Activated CD8-positive, alpha-beta memory T cell treated with anti-CD3 and anti-CD28 coated beads, Interleukin-2, amount 50 U/mL, for 24 hours (primary cell): ENCODE results near the gene GOSR1.
"Not testable (repeated sequence)": the region's sequence is repeated elsewhere in the genome, so short reads cannot be mapped to it uniquely, and the experiment has no call there.

Experiments
- DNase-seq: peaks from one replicate; pipeline ENCODE4 v3.0.0-alpha.2; 2020; ENCODE audit errors: extremely low read depth

Gene GOSR1

DNA sequence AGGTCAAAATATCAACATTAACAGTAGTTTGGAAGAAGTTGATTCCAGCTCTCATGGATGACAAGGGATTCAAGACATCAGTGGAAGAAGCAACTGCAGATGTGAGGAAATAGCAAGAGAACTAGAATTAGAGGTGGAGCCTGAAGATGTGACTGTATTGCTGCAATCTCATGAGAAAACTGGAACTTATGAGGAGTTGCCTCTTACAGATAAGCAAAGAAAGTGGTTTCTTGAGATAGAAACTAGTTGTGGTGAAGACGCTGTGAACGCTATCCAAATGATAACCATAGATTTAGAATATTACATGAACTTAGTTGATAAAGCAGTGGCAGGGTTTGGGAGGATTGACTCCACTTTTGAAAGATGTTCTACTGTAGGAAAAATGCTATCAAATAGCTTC lies 67.8 kb downstream of the GOSR1 start:
- no peak for DNase-seq

DNA sequence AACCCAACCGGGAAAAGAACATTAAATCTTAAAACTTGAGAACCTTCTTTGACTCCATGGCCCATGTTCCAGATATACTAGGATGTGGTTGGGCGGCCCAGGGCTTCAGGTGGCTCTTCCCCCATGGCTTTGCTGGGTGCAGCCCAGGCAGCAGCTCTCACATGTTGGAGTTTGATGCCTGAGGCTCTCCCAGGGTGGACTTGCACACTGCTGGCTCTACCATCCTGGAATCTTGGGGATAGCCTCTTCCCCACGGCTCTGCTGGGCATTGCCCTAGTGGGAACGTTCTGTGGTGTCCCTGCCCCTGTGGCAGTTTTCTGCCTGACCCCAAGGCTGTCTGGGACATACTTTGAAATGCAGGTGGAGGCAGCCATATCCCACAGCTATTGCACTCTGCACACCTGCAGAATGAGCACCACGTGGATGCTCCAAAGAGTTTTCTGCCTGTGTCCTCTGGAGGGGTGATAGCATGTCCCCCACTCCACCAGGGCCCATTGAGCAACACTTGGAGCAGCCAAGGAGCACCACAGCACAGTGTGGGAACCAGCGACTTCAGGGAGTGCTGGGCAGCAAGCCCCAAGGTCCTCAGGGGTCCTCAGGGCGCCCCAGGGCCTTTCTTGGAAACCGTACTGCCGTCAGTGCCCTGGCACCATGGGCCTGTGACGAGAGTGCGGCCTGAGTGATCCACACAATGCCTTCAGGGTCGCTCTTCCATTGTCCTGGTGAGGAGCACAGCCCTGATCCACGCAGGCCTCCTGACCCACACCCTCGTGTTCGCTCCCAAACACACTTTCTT lies 70.8 kb downstream of the GOSR1 start:
- no peak for DNase-seq

DNA sequence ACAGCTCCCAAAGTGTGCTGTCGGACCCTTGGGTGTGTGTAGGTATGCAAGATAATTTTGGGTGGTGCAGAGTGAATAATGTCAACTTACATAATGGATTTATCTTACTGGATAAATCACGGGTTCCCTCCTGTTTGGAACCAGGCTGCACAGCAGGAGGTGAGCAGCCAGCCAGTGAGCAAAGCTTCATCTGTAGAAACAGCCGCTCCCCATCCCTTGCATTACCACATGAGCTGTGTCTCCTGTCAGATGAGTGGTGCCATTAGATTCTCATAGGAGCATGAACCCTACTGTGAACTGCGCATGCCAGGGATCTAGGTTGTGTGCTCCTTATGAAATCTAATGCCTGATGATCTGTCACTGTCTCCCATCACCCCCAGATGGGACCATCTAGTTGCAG lies 72.0 kb downstream of the GOSR1 start:
- not testable (repeated sequence) for DNase-seq

DNA sequence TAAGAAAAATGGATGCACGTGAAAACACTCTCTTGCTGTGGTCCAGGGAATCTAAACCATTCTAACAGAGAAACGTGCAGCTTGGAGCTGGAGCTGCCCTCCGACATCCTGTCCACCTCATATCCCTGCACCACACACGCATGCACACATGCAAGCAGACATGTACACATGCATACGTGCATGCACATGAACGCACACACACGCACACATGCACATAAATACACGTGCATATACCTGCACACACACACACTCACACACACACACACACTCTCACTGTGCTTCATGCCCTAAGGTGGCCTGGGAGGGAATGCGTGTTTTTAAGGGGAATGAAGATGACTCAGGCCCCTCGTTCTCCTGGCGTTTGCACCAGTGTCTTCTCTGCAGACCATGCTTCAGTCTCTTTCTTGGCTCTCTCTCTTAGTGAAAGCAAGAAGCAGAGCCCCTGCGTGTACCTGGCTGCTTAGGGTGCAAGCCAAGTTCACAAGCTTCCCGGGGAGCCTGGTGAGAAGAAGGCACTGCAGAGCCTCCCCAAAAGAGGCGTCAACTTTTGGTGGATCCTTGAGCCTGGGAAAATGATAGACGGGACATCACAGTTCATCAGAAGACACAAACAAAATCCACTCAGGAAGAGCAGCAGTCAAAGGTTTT lies 72.8 kb downstream of the GOSR1 start:
- DNase-seq, result no peak

DNA sequence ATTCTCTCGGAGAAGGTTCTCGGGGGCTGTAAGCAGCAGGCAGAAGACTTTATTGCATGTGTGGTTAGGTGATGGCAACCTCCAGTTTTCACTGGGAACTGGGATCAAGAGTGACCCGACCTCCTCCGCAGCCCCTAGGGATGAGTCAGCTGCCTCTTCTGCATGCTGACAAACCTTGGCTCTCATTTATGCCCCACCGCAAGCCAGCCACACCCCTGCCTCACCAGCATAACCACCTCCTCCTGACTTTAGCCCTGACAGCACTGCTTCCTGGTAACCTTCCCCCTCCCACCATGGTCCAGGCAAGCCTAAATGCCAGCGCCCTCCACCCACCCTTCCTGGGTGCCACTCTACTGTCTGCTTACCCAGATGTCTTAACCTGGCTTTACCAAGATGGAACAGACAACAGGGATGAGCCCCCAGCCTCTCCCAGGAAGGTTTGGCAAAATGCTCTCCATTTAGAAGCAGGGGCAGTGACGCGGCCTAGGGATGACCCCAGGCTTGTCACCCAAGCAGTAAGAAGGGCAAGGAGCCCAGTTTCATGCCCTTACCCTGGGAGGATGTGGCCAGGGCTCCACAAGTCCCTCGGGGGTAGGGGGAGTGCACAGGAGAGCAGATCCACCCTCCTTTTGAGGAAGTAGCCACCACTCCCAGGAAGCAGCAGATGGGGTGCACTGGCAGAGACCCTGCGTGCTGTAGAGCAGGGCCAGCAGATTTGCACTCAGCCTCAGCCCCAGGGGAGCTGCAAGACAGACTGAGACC lies 73.5 kb downstream of the GOSR1 start:
- no peak for DNase-seq

DNA sequence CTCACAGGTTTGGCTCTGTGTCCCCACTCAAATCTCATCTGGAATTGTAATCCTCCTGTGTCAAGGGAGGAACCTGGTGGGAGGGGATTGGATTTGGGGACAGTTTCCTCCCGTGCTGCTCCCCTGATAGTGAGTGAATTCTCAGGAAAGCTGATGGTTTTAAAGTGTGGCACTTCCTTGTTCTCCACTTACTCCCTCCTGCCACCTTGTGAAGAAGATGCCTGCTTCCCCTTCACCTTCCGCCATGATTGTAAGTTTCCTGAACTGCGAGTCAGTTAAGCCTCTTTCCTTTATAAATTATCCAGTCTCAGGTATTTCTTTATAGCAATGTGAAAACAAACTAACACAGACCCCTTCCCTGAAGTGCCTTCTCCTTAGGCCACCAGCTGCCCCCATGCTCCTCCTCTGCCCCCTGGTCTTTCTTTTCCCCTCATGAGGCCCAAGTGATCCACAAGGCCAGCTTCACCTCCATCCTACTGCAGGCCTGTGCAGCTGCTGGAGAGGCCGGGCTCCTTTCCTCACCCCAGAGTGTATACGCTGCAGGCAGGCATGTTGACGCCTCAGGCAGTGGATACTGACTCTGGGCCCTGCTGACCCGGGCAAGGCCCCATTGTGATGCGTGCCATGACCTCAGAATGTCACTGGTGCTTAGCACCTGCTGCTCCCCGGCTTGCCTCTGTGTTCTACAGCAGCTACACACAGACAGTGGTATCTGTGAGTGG lies 74.2 kb downstream of the GOSR1 start:
- not testable (repeated sequence) for DNase-seq

DNA sequence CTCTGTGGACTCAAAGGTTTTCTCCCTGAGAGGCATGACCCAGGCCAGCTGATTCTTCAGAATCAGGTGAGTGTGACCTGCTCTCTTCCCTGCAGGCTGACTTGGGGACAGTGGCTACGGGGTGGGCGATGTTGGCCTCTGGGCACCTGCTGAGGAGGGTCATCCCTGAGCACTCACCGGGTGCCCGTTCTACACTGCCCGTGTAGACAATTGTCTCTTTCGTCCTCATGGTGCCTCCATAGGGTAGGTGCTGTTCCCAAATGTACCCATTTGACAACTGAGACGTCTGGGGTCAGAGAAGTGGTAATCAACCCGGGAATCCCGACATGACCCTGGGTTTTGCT lies 74.8 kb downstream of the GOSR1 start:
- DNase-seq, result no peak

DNA sequence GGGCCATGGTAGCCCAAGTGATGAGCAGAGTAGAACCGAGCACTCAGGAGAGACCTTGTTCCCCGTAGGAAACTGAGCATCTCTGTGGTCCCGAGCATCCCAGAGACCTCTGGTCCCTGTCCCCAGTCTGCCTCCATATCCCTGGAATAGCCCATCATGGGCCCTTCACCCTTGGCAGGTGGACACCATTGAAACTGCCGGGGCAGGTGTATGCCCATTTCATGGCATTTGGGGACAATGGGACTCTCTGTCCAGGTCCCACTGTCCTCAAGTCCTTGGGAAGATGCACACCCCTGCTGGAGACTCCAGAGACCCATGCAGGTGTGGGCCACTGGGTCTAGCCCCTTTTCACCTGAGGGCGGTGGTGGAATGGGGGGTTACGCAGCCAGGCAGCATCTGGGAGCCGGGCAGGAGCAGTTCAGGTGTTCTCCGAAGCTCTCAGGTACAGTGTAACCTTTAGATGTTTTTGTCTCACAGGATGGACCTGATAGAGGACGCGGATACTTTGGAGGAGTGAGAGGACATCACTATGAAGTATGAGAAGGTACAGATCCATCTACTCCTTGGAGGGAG lies 75.9 kb downstream of the GOSR1 start:
- DNase-seq, result no peak

DNA sequence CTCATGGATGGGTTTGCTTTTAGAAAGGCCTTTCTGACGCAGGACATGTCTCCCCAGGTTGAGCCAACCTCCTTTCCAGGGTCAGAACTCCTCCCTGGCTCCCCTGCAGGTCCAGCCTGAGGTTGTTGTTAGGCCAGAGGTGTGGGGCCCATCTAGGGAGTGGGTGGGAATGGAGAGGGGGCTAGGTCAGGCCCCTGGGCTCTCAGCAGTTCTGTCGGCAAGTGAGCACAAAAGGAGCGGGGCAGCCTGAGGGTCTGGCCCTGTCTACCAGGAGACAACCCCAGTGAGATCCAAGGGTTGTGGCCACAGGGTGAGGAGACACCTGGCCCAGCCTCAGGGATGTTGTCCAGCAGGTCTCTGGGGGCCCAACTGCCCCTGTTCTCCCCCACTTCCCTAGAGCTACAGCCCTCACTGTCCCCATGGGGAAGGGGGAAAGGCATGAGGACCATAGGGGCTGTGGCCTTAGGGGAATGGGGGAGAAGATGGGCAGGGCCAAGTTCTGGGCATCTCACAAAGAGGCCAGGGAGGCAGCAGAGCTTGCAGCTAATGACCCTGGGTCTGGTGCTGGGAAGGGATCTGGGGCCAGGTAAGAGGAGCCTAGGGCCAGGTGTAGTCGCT lies 76.7 kb downstream of the GOSR1 start:
- not testable (repeated sequence) for DNase-seq

DNA sequence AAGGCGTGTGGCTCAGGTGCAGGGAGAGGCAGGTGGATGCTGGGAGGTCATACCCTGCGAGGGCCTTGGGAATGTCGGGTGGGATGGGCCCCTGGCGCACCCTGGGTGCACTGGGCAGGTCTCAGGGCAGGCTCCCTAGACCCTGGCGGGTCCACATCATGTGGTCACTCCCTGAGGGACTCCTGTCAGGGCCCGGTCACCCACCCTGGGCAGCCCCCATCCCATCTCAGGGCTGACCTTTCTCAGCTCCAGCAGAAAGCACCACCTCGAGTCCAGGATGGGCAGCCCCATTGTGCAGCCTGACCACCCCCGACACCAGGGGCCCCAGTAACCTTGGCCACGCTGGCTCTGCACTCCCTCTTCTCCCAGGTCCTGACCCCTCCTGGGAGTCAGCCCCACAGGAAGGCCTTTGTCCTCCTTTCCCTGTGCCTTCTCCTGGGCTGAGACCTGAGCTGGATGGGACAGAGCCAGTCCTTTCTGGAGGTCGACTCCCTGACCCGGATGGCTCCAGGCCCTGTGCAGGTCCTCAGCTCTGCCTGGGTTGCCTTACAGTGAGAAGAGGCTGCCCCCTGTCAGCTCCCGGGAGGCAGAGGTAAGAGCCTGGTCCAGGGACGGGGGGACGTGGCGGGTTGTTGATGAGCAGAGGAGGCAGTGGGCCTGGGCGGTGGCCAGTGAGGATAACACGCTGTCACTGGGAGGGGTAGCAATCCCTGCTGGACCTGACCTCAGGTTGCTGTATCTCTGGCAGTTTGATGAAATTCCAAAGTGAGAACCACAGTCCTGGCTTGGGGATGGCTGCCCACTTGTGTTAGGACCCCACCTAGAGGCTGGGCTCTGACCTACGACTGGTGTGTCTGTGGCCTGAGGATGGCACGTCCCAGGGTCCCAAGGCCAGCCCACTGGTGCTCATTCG lies 77.9 kb downstream of the GOSR1 start:
- DNase-seq, result no peak

DNA sequence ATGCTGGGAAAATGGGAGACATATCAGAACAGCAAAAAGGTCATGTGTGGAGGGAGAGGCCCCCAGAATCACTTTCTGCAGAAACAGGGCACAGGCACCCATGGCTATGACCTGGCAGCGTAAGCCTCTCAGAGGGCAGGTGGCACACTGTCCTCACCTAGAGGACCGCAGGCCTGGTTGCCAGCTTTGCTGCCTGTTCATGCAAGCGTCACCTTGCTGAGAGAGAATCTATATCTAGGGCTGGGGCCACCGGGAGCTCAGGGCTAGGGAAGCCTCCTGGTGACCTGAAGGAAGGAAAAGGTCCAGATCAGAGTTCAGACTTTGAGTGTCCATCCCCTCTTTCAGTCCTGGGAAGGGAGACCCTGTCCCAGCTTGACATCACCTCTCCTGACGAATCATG lies 78.7 kb downstream of the GOSR1 start:
- no peak for DNase-seq

DNA sequence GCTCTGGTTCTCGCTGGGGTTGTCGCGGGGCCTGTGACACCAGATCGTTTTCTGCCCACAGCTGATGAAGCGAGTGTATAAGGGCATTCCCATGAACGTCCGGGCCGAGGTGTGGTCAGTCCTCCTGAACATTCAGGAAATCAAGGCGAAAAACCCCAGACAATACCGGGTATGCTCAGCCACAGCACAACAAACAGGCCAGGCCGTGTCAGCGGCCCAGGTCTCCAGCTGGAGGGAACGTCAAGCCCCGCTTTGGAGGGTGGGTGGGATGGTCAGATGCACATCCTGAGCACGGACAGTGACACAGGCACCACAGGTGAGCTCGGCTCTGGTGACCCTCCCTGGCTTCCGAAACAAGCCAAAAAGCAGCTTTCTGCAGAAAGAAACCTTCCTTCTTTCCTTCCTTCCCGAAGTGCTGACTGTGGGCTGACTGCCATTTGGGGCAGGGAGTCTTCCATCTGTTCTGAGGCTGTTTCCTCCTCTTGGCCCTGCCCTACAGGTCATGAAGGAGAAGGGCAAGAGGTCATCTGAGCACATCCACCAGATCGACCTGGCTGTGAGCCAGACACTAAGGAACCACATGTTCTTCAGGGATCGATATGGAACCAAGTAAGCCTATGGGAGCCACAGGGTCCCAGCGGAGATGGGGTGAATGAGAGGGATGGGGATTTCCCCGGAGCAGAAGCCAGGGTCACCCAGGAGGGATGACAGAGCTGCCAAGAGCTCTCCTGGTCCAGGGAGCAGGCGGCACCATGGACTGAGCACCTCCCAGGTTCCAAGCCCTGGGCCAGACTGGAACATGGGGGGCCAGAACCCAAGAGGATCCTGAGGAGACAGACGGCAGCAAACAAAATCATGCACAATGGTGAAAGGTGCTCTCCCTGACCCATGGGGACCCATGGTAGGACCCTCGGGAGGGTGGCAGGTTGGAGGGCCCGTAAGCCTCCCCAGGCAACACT lies 79.4 kb downstream of the GOSR1 start:
- no peak for DNase-seq

DNA sequence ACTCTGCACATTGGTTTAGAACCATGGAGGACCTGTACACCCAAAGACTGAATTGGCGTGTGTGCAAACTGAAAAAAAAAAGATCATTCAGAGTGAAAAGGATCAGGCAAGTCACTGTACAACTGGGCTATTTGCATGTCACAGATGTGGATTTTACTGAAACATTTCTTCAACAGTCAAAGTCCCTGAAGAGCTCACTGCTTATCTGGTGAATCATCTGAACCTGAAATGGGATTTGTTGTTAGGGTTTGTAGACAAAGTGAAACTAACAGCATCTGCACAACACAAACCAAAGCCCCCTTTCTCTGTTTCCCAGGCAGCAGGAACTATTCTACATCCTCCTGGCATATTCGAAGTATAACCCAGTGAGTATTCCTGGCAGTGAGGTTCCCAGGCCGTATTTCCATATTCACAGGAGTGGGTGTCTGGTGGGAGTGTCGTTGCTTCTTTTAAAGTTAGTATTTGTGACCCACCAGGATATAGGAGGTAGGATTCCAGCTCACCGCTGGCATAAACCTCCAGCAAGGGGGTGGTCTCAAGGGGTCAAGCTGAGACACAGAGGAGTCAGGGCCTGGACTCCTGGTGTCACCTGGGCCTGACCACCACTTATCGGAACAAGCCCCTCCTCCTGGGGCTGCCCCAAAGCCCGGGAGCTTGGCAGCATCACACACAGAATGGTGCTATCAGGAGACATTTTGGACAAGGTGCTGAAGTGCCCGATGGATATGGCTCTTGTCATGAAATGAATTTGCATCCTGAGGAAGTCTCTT lies 80.9 kb downstream of the GOSR1 start:
- DNase-seq, result no peak

DNA sequence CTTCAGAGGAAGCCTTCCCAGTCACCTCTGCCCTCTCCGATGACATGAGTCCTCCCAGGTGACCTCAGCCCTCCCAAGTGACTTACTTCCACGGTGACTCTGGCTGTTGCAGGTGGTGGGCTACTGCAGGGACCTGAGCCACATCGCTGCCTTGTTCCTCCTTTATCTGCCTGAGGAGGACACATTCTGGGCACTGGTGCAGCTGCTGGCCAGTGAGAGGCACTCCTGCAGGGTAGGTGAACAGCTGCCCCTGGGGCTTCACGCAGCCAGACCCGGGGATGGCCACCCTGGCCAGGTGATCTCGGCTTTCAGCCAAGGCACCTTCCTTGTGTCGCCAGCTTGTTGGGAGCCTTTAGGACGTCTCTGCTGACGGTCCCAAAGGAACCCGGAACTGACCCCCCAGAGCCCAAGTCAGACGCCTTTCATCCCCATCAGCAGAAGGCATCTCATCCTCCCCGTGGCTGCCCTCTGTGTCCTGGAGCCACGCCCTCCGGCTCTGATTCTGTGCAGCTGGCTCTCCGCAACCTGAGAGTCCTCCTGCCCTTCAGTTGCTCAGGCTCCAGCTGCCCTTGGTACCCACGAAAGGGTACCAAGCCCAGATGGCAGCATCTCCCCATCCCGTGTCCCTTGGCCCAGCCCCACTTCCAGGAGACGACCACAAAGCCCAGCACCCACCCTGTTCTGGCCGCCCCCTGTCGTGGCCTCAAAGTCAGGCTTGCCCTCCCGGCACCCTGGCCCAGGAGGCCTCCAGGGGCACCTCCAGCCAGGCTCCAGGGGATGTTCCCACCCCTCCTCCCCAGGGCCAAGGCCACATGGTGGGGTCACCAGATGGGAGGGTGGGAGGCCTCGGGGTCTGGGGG lies 81.7 kb downstream of the GOSR1 start:
- no peak for DNase-seq

DNA sequence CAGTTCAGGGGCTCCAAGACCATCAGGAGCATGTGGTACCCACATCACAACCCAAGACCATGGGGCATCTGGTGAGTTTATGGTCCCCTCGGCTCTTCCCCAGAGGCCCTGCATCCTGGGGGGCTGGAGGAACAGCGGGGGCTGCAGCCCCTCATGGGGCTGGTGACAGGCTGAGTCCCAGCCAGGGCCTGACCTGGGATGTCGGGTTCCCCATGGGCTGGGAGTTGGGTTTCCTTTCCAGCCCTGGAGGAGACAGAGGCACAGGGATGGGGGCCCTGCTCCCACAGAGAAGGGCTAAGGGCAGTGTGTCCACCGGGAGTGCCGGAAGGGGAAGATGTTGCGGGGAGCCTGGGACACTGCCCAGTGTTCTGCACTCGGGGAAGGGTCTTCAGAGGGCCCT lies 82.4 kb downstream of the GOSR1 start:
- no peak for DNase-seq

DNA sequence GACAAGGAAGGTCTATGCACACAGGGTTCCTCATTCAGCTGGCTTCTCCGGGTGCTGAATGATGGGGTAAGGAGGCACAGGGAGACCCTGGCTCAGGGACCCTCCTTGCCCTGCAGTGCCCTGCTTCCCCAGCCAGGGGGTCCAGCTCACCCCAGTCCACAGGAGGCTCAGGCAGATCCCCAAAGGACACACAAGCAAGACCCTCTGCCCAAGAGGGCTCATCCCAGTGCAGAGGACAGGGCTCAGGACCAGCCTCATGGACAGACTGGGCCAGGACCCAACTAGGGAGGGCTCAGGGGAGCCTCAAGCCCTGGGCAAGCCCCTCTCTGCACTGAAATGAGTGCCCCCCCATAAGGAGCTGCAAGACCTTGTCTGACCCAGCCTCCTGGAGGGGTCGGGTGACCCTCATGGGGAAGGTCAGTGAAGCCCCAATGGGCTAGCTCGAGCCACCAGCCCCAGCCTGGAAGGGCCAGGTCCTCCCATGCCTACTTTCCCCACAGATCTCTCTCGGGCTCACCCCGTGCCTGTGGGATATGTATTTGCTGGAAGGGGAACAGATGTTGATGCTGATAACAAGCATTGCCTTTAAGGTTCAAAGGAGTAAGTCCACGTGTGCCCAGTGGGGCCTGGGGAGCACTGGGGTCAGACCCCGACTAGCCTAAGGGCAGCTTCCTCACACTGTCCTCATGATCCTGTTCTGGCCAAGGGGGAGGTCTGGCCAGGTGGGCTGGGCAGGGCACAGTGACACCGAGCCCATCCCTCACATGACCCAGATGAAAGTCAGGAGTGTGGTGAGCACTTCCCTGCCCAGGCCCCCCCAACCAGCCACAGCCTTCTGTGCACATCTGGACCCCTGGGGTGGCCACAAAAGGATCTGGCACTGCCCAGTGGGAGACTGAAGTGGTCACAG lies 83.2 kb downstream of the GOSR1 start:
- DNase-seq, result not testable (repeated sequence)
